ENCODE results near the gene ZFP91.

The ZFP91 gene

GRCh38 chr11:58637371-58637770 lies 58.5 kb downstream of the ZFP91 start:
- Histone ChIP-seq H4K8ac (ENCODE audit: low read depth, low read length) (no peak overlapping the region), H3K4ac (ENCODE audit: low read depth, low read length) (no peak overlapping the region), H3K14ac (ENCODE audit: low read length) (no peak overlapping the region), H3K79me1 (ENCODE audit: low read length) (no peaks in the 10 kb centered on the region), H3K36me3 (ENCODE audit: control insufficient read depth in 1 of 2, insufficient read depth in 2 of 2, low read length in 2 of 2) (no peaks in the 10 kb centered on the region), H3K4me1 (ENCODE audit: control insufficient read depth in 1 of 2, insufficient read depth in 2 of 2, low read length in 2 of 2) (no peaks in the 10 kb centered on the region), H3K4me3 (ENCODE audit: low read depth, low read length) (no peak overlapping the region), H3K4me2 (ENCODE audit: low read length) (no peak overlapping the region), H2BK5ac (ENCODE audit: low read depth, low read length, poor library complexity) (no peak overlapping the region), H2AK5ac (ENCODE audit: low read length) (no peak overlapping the region), H3K18ac (ENCODE audit: low read length) (no peak overlapping the region), H2BK120ac (ENCODE audit: insufficient read depth, low read length, poor library complexity) (no peak overlapping the region), H3K9ac (ENCODE audit: low read length) (no peak overlapping the region), H3K79me2 (ENCODE audit: control insufficient read depth, insufficient read depth, low read length, poor library complexity) (no peaks in the 10 kb centered on the region), H3K9me3 (ENCODE audit: insufficient read depth, low read depth, low read length) (peaks cover 2% of the 10 kb centered on the region), H4K12ac (ENCODE audit: low read depth, low read length) (no peak overlapping the region), H3K23ac (ENCODE audit: low read length) (no peak overlapping the region), H3K27ac (ENCODE audit: low read depth, low read length) (no peak overlapping the region), H2BK12ac (ENCODE audit: low read length) (no peak overlapping the region), H2AFZ (ENCODE audit: insufficient read depth, low read length, poor library complexity) (no peak overlapping the region), H3K27me3 (ENCODE audit: insufficient read depth, low read length) (no peaks in the 10 kb centered on the region), H4K91ac (ENCODE audit: low read depth, low read length) (no peak overlapping the region)
- WGBS (ENCODE audit: extremely low coverage, insufficient coverage, insufficient read length) = no CpG with 5 or more reads among the region's 2 CpGs
- DNase-seq = no peak

- no peak overlapping the region for H2AFZ ChIP-seq (ENCODE audit: insufficient read depth, low read length, poor library complexity)
- H3K9me3 ChIP-seq (ENCODE audit: insufficient read depth, low read depth, low read length) = peaks cover 2% of the 10 kb centered on the region
- no peak overlapping the region for H3K18ac ChIP-seq (ENCODE audit: low read length)
- H3K27me3 ChIP-seq (ENCODE audit: insufficient read depth, low read length) = no peaks in the 10 kb centered on the region
- H3K14ac ChIP-seq (ENCODE audit: low read length) = no peak overlapping the region
- no peak overlapping the region for H3K4me3 ChIP-seq (ENCODE audit: low read depth, low read length)
- H2BK120ac ChIP-seq (ENCODE audit: insufficient read depth, low read length, poor library complexity) = no peak overlapping the region
- no peak overlapping the region for H3K9ac ChIP-seq (ENCODE audit: low read length)
- no peaks in the 10 kb centered on the region for H3K36me3 ChIP-seq (ENCODE audit: control insufficient read depth in 1 of 2, insufficient read depth in 2 of 2, low read length in 2 of 2)
- no peak for DNase-seq
- H4K12ac ChIP-seq (ENCODE audit: low read depth, low read length) = no peak overlapping the region
- no CpG with 5 or more reads among the region's 6 CpGs for WGBS (ENCODE audit: extremely low coverage, insufficient coverage, insufficient read length)
- H3K79me2 ChIP-seq (ENCODE audit: control insufficient read depth, insufficient read depth, low read length, poor library complexity) = no peaks in the 10 kb centered on the region
- H3K79me1 ChIP-seq (ENCODE audit: low read length) = no peaks in the 10 kb centered on the region
- no peak overlapping the region for H4K8ac ChIP-seq (ENCODE audit: low read depth, low read length)
- no peak overlapping the region for H4K91ac ChIP-seq (ENCODE audit: low read depth, low read length)
- no peaks in the 10 kb centered on the region for H3K4me1 ChIP-seq (ENCODE audit: control insufficient read depth in 1 of 2, insufficient read depth in 2 of 2, low read length in 2 of 2)
- H2AK5ac ChIP-seq (ENCODE audit: low read length) = no peak overlapping the region
- no peak overlapping the region for H3K27ac ChIP-seq (ENCODE audit: low read depth, low read length)
- no peak overlapping the region for H3K4me2 ChIP-seq (ENCODE audit: low read length)
- H2BK5ac ChIP-seq (ENCODE audit: low read depth, low read length, poor library complexity) = no peak overlapping the region
- H3K4ac ChIP-seq (ENCODE audit: low read depth, low read length) = no peak overlapping the region
- H3K23ac ChIP-seq (ENCODE audit: low read length) = no peak overlapping the region
- no peak overlapping the region for H2BK12ac ChIP-seq (ENCODE audit: low read length)
Observed at GRCh38 chr11:58639103-58639502, 60.2 kb downstream of the ZFP91 start.

GRCh38 chr11:58639669-58640068 lies 60.8 kb downstream of the ZFP91 start:
- Histone ChIP-seq H3K18ac (ENCODE audit: low read length) (no peak overlapping the region), H4K91ac (ENCODE audit: low read depth, low read length) (no peak overlapping the region), H2BK120ac (ENCODE audit: insufficient read depth, low read length, poor library complexity) (no peak overlapping the region), H3K36me3 (ENCODE audit: control insufficient read depth in 1 of 2, insufficient read depth in 2 of 2, low read length in 2 of 2) (no peaks in the 10 kb centered on the region), H3K9me3 (ENCODE audit: insufficient read depth, low read depth, low read length) (peaks cover 2% of the 10 kb centered on the region), H3K14ac (ENCODE audit: low read length) (no peak overlapping the region), H2AK5ac (ENCODE audit: low read length) (no peak overlapping the region), H3K9ac (ENCODE audit: low read length) (no peak overlapping the region), H3K27me3 (ENCODE audit: insufficient read depth, low read length) (no peaks in the 10 kb centered on the region), H2BK5ac (ENCODE audit: low read depth, low read length, poor library complexity) (no peak overlapping the region), H3K4me2 (ENCODE audit: low read length) (no peak overlapping the region), H3K4me3 (ENCODE audit: low read depth, low read length) (no peak overlapping the region), H3K79me2 (ENCODE audit: control insufficient read depth, insufficient read depth, low read length, poor library complexity) (no peaks in the 10 kb centered on the region), H3K79me1 (ENCODE audit: low read length) (no peaks in the 10 kb centered on the region), H4K12ac (ENCODE audit: low read depth, low read length) (no peak overlapping the region), H2AFZ (ENCODE audit: insufficient read depth, low read length, poor library complexity) (no peak overlapping the region), H4K8ac (ENCODE audit: low read depth, low read length) (no peak overlapping the region), H3K23ac (ENCODE audit: low read length) (no peak overlapping the region), H3K27ac (ENCODE audit: low read depth, low read length) (no peak overlapping the region), H3K4me1 (ENCODE audit: control insufficient read depth in 1 of 2, insufficient read depth in 2 of 2, low read length in 2 of 2) (no peaks in the 10 kb centered on the region), H3K4ac (ENCODE audit: low read depth, low read length) (no peak overlapping the region), H2BK12ac (ENCODE audit: low read length) (no peak overlapping the region)
- DNase-seq = no peak
- WGBS (ENCODE audit: extremely low coverage, insufficient coverage, insufficient read length) = no CpG with 5 or more reads among the region's 2 CpGs

- Histone ChIP-seq H3K4me1 (ENCODE audit: control insufficient read depth in 1 of 2, insufficient read depth in 2 of 2, low read length in 2 of 2) (no peaks in the 10 kb centered on the region), H2BK5ac (ENCODE audit: low read depth, low read length, poor library complexity) (no peak overlapping the region), H3K36me3 (ENCODE audit: control insufficient read depth in 1 of 2, insufficient read depth in 2 of 2, low read length in 2 of 2) (no peaks in the 10 kb centered on the region), H4K12ac (ENCODE audit: low read depth, low read length) (no peak overlapping the region), H3K79me2 (ENCODE audit: control insufficient read depth, insufficient read depth, low read length, poor library complexity) (no peaks in the 10 kb centered on the region), H3K27ac (ENCODE audit: low read depth, low read length) (no peak overlapping the region), H3K23ac (ENCODE audit: low read length) (no peak overlapping the region), H4K8ac (ENCODE audit: low read depth, low read length) (no peak overlapping the region), H2AFZ (ENCODE audit: insufficient read depth, low read length, poor library complexity) (no peak overlapping the region), H3K79me1 (ENCODE audit: low read length) (no peaks in the 10 kb centered on the region), H3K4me3 (ENCODE audit: low read depth, low read length) (no peak overlapping the region), H2BK120ac (ENCODE audit: insufficient read depth, low read length, poor library complexity) (no peak overlapping the region), H3K4me2 (ENCODE audit: low read length) (no peak overlapping the region), H3K9ac (ENCODE audit: low read length) (no peak overlapping the region), H3K18ac (ENCODE audit: low read length) (no peak overlapping the region), H3K4ac (ENCODE audit: low read depth, low read length) (no peak overlapping the region), H3K14ac (ENCODE audit: low read length) (no peak overlapping the region), H3K27me3 (ENCODE audit: insufficient read depth, low read length) (no peaks in the 10 kb centered on the region), H4K91ac (ENCODE audit: low read depth, low read length) (no peak overlapping the region), H2BK12ac (ENCODE audit: low read length) (no peak overlapping the region), H2AK5ac (ENCODE audit: low read length) (no peak overlapping the region), H3K9me3 (ENCODE audit: insufficient read depth, low read depth, low read length) (peaks cover 5% of the 10 kb centered on the region)
- no peak for DNase-seq
- no CpG with 5 or more reads among the region's 1 CpG for WGBS (ENCODE audit: extremely low coverage, insufficient coverage, insufficient read length)
Observed at GRCh38 chr11:58640386-58641023, 61.6 kb downstream of the ZFP91 start.

All from trophoblast cell (in vitro differentiated cells and primary cell).